Mesothelial cell of epicardium (in vitro differentiated cells): ENCODE data around the gene ZNF728. TPM values are rescaled to one million over a fixed set of nuclear protein-coding genes. Genes with fewer than 3 reads are reported as not detected.

ENCODE experiments used
- DNase-seq, 2 experiments: peaks; one replicate each; pipeline ENCODE4 v3.0.0; 2021; ENCODE audit warnings: low spot score in 2 of 2; ENCODE audit not compliant: unreplicated experiment in 2 of 2
- H3K27ac Mint-ChIP-seq: 2 replicates; pipeline ENCODE4 v1.8.0; 2021; ENCODE audit warnings: mixed read lengths
- H3K27me3 Mint-ChIP-seq: 2 replicates; pipeline ENCODE4 v1.8.0; 2021; ENCODE audit warnings: low read depth, mixed read lengths
- H3K36me3 Mint-ChIP-seq: 2 replicates; pipeline ENCODE4 v1.8.0; 2021; ENCODE audit warnings: mixed read lengths
- H3K4me1 Mint-ChIP-seq: 2 replicates; pipeline ENCODE4 v1.8.0; 2021; ENCODE audit warnings: mixed read lengths
- H3K4me3 Mint-ChIP-seq: 2 replicates; pipeline ENCODE4 v1.8.0; 2021; ENCODE audit warnings: mild to moderate bottlenecking, moderate library complexity, mixed read lengths
- H3K9me3 Mint-ChIP-seq: 2 replicates; pipeline ENCODE4 v1.8.0; 2021; ENCODE audit warnings: mixed read lengths
- total RNA-seq: library from RNA; stranded (reverse); gene quantifications from 3 replicates; pipeline ENCODE4 v1.2.1, GENCODE V29; 2021
- TF ChIP-seq, protein P1 (sequence below): fragments of 200-600 bp; sonication (generic); IDR thresholded peaks from one replicate; pipeline ENCODE4 v1.5.0; 2021; ENCODE audit warnings: antibody characterized with exemption; ENCODE audit not compliant: unreplicated experiment

The ZNF728 gene
- total RNA-seq: not detected in 3 replicates

DNA sequence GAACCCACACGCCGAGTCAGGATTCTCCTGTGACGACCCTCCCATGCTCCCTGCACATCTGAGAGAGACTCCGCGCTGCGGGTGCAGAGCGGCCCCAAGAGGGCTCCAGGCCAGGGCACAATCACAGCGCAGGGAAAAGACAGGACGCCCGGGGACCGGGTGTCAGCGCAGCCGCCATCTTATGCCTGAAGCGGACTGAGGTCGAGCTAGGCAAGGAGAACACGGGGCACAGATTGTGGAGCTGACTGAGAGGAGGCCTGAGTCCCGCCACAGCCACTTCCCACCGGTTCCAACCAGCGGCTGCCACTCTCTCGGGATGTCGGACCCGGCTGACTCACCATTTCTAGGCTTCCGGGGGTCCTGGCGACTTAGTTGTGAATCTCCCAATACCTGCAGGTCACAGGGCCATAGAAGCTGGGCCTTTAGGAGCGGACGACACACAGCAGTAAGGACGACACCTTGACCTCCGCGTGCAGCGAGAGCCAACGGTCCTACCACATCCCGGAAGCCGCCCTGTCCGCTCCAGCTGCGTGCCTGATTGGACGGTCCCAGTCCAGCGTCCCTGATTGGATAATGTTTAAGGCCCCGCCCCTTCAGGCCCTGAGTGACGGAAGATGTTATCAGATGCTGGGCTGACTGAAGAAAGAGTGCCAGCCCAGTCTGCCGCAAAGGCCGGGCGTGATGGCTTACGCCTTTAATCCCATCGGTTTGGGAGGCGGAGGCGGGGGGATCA, at the start of gene ZNF728:
TSS of gene ZNF728 (minus strand) at position 487 of the 733 bp plus-strand sequence. CDS start at position 341, 146 bp downstream.
- Mint-ChIP-seq H3K27ac (no peak within 1 kb of the TSS), H3K27me3 (no peaks in the 10 kb centered on the region), H3K36me3 (peaks cover 9% of the 10 kb centered on the region), H3K4me1 (no peaks in the 10 kb centered on the region), H3K9me3 (peaks cover 46% of the 10 kb centered on the region), H3K4me3 (no peak within 1 kb of the TSS)
- TF ChIP-seq, protein P1, sequence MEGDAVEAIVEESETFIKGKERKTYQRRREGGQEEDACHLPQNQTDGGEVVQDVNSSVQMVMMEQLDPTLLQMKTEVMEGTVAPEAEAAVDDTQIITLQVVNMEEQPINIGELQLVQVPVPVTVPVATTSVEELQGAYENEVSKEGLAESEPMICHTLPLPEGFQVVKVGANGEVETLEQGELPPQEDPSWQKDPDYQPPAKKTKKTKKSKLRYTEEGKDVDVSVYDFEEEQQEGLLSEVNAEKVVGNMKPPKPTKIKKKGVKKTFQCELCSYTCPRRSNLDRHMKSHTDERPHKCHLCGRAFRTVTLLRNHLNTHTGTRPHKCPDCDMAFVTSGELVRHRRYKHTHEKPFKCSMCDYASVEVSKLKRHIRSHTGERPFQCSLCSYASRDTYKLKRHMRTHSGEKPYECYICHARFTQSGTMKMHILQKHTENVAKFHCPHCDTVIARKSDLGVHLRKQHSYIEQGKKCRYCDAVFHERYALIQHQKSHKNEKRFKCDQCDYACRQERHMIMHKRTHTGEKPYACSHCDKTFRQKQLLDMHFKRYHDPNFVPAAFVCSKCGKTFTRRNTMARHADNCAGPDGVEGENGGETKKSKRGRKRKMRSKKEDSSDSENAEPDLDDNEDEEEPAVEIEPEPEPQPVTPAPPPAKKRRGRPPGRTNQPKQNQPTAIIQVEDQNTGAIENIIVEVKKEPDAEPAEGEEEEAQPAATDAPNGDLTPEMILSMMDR: no peak
- DNase-seq: no peak

DNA sequence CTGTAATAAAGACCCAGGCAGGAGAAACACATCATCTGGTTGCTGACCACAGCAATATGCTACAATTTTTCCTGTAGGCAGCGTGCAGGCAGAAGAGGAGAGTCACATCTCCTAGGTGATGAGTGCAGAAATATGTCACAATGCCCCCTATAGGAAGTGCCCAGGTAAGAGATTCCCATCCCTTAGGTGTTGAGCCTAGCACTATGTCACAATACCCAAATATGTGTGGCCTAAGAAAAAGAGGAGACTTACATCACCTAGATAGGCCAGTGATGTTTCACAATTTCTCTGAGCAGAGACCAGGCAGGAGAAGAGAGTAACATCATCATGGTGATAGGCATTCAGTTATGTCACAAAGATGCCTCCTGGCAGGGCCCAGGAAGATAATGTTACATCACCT, 49.4 kb upstream of the ZNF728 start:
- H3K4me1 Mint-ChIP-seq: no peaks in the 10 kb centered on the region
- no peak overlapping the region for H3K27ac Mint-ChIP-seq
- no peaks in the 10 kb centered on the region for H3K36me3 Mint-ChIP-seq
- peaks cover 83% of the 10 kb centered on the region for H3K9me3 Mint-ChIP-seq
- H3K4me3 Mint-ChIP-seq: no peak overlapping the region
- no peaks in the 10 kb centered on the region for H3K27me3 Mint-ChIP-seq
- DNase-seq: no peak
- TF ChIP-seq, protein P1: no peak

DNA sequence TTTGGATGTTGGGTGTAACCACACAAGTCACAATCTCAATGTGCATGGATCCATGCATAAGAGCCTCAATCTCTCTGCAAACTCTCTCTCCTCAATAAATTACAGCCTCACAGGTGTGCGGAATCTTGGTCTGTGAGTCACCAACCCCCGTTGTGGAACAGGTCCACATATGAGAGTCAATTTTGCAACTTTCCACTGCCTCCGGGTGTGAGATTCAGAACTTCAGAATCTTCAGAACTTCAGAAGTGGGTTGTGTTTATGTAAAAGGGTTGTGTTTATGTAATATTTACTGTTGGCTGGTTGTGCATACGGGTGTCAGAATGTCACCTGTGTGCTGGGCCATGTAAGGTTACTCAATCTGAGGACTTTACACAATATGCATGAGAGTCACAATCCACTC, 46.3 kb upstream of the ZNF728 start:
- Mint-ChIP-seq H3K27ac (no peak overlapping the region), H3K27me3 (no peaks in the 10 kb centered on the region), H3K4me1 (no peaks in the 10 kb centered on the region), H3K9me3 (peaks cover 84% of the 10 kb centered on the region), H3K4me3 (no peak overlapping the region), H3K36me3 (no peaks in the 10 kb centered on the region)
- DNase-seq: no peak
- TF ChIP-seq, protein P1: no peak

DNA sequence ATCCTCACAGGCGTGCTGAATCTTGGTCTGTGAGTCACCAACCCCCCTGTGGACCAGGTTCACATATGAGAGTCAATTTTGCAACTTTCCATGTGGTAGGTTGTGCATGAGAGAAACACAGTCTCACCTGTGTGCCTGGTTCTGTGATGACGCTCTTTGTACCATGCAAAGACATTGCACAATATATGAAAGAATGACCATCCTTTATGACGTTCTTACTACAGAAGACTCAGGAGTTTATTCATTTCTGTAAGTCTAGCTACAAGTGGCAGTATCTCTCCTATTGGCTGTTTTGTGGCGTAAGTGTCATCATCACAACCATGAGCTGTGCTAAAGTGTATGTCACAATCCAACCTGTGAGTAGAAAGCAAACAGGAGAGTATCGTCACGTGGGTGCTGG, 43.8 kb upstream of the ZNF728 start:
- TF ChIP-seq, protein P1: no peak
- no peak overlapping the region for H3K4me3 Mint-ChIP-seq
- H3K27me3 Mint-ChIP-seq: no peaks in the 10 kb centered on the region
- H3K27ac Mint-ChIP-seq: no peak overlapping the region
- DNase-seq: no peak
- H3K36me3 Mint-ChIP-seq: no peaks in the 10 kb centered on the region
- H3K9me3 Mint-ChIP-seq: peaks cover 82% of the 10 kb centered on the region
- H3K4me1 Mint-ChIP-seq: no peaks in the 10 kb centered on the region

DNA sequence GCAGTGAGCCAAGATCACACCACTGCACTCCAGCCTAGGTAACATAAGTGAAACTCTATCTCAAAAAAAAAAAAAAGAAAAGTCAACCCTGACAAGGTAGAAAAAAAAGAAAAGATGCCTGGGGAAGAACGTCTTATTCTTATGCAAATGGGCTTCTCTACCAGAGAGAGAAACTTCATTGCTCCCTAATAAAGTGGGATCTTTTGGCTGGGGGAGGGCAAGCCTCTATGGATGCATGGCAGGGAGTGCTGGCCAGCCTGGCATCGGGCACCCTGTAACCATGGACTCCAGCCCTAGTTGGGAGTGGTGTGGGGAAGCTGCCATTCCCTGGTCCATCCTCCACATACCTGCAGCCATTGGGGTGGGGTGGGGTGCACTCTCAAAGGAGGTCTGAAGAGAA, 30.7 kb upstream of the ZNF728 start:
- no peaks in the 10 kb centered on the region for H3K27me3 Mint-ChIP-seq
- H3K4me1 Mint-ChIP-seq: no peaks in the 10 kb centered on the region
- TF ChIP-seq, protein P1: no peak
- H3K4me3 Mint-ChIP-seq: no peak overlapping the region
- peaks cover 35% of the 10 kb centered on the region for H3K9me3 Mint-ChIP-seq
- no peak overlapping the region for H3K27ac Mint-ChIP-seq
- DNase-seq: no peak
- peaks cover 5% of the 10 kb centered on the region for H3K36me3 Mint-ChIP-seq
